Panc1 (cell line): Measurements from ENCODE around the gene CRELD1.

Experiments used
- POLR2AphosphoS5 ChIP-seq: IDR thresholded peaks from 2 replicates; pipeline ENCODE4 v1.6.1; 2012; ENCODE audit warnings: mild to moderate bottlenecking, low read depth, low read length, moderate library complexity
- SIN3A ChIP-seq: IDR thresholded peaks from 2 replicates; pipeline ENCODE4 v1.6.1; 2012; ENCODE audit warnings: low read depth, mild to moderate bottlenecking, low read length, moderate library complexity, borderline replicate concordance; ENCODE audit not compliant: insufficient read depth
- TCF7L2 ChIP-seq: IDR thresholded peaks from 2 replicates; pipeline ENCODE4 v1.6.1; 2011; ENCODE audit warnings: mild to moderate bottlenecking, low read depth, low read length, inconsistent platforms
- TF ChIP-seq, protein P1 (sequence below): fragments of 450-650 bp; IDR thresholded peaks from 2 replicates; pipeline ENCODE4 v1.5.1; 2017; ENCODE audit warnings: mild to moderate bottlenecking
- TF ChIP-seq, protein P2 (sequence below), 2 experiments: IDR thresholded peaks; 2 replicates each; pipeline ENCODE4 v1.6.1; 2011 to 2012; ENCODE audit warnings: low read depth in 2 of 2, control low read depth in 1 of 2, low read length in 1 of 2, mild to moderate bottlenecking in 1 of 2, moderate library complexity in 1 of 2; ENCODE audit not compliant: insufficient read depth in 1 of 2

- TF ChIP-seq, protein P1, sequence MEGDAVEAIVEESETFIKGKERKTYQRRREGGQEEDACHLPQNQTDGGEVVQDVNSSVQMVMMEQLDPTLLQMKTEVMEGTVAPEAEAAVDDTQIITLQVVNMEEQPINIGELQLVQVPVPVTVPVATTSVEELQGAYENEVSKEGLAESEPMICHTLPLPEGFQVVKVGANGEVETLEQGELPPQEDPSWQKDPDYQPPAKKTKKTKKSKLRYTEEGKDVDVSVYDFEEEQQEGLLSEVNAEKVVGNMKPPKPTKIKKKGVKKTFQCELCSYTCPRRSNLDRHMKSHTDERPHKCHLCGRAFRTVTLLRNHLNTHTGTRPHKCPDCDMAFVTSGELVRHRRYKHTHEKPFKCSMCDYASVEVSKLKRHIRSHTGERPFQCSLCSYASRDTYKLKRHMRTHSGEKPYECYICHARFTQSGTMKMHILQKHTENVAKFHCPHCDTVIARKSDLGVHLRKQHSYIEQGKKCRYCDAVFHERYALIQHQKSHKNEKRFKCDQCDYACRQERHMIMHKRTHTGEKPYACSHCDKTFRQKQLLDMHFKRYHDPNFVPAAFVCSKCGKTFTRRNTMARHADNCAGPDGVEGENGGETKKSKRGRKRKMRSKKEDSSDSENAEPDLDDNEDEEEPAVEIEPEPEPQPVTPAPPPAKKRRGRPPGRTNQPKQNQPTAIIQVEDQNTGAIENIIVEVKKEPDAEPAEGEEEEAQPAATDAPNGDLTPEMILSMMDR: no peak
- TF ChIP-seq POLR2AphosphoS5: no peak
- TF ChIP-seq, protein P2, sequence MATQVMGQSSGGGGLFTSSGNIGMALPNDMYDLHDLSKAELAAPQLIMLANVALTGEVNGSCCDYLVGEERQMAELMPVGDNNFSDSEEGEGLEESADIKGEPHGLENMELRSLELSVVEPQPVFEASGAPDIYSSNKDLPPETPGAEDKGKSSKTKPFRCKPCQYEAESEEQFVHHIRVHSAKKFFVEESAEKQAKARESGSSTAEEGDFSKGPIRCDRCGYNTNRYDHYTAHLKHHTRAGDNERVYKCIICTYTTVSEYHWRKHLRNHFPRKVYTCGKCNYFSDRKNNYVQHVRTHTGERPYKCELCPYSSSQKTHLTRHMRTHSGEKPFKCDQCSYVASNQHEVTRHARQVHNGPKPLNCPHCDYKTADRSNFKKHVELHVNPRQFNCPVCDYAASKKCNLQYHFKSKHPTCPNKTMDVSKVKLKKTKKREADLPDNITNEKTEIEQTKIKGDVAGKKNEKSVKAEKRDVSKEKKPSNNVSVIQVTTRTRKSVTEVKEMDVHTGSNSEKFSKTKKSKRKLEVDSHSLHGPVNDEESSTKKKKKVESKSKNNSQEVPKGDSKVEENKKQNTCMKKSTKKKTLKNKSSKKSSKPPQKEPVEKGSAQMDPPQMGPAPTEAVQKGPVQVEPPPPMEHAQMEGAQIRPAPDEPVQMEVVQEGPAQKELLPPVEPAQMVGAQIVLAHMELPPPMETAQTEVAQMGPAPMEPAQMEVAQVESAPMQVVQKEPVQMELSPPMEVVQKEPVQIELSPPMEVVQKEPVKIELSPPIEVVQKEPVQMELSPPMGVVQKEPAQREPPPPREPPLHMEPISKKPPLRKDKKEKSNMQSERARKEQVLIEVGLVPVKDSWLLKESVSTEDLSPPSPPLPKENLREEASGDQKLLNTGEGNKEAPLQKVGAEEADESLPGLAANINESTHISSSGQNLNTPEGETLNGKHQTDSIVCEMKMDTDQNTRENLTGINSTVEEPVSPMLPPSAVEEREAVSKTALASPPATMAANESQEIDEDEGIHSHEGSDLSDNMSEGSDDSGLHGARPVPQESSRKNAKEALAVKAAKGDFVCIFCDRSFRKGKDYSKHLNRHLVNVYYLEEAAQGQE (IDR thresholded peaks at IDR 0.05; ENCODE audit: insufficient read depth in 1 of 2, low read depth in 2 of 2, low read length in 1 of 2): no peak
- no peak for TF ChIP-seq TCF7L2
- TF ChIP-seq SIN3A: no peak
Observed at GRCh38 chr3:9965200-9965875, 31.7 kb downstream of the CRELD1 start.
